Mucosa of descending colon (tissue), 3 donors: ENCODE data around the gene RPS6KC1. TPM values are rescaled to one million over a fixed set of nuclear protein-coding genes. Genes with fewer than 3 reads are reported as not detected.

Experiments
- ATAC-seq: fragments of 200-7000 bp; cut with Tn5 transposase; one replicate; pipeline ENCODE4 v1.9.1; 2020; ENCODE audit warnings: mild to moderate bottlenecking, moderate library complexity
- DNase-seq, 3 donors: peaks; one replicate each; pipeline ENCODE4 v3.0.0-alpha.2; 2020
- H3K36me3 ChIP-seq: fragments of 200-600 bp; one replicate; pipeline ENCODE4 v1.8.0; 2021; ENCODE audit warnings: low read depth, mild to moderate bottlenecking
- H3K4me1 ChIP-seq: fragments of 200-600 bp; one replicate; pipeline ENCODE4 v1.8.0; 2021; ENCODE audit warnings: low read depth, mild to moderate bottlenecking
- H3K4me3 ChIP-seq: fragments of 200-600 bp; one replicate; pipeline ENCODE4 v1.8.0; 2021; ENCODE audit warnings: mild to moderate bottlenecking
- H3K9me3 ChIP-seq: fragments of 200-600 bp; one replicate; pipeline ENCODE4 v1.8.0; 2021; ENCODE audit warnings: mild to moderate bottlenecking
- intact Hi-C, 2 donors: fragments of 100-400 bp; cut with DNase I in 1 of 2; cut with micrococcal nuclease in 1 of 2; formaldehyde crosslinking; loops; one replicate each; pipeline versions ENCODE4 v1.11.0 to v1.11.1; 2022; cut with DNase I, micrococcal nuclease
- total RNA-seq, 3 donors: library from RNA; stranded (reverse); fragmentation: NEBNext Ultra II Directional in 2 of 3; extraction: Animal tissue kit (Norgen Biotek cat#: 25700) in 2 of 3; gene quantifications; one replicate each; pipeline versions ENCODE4 v1.2.1 to v1.2.4, GENCODE V29; 2021 to 2023
- TF ChIP-seq, protein P1 (sequence below): fragments of 200-600 bp; IDR thresholded peaks from one replicate; pipeline ENCODE4 v1.8.0; 2022; ENCODE audit warnings: antibody characterized with exemption, mild to moderate bottlenecking
- donor health status: DM: no; HTN: no; CAD: no; lungs with moderate emphysema.
- donor health status: DM: no; HTN: no; CAD: no.
- donor health status: DM: no; HTN: yes; CAD: no.

Gene RPS6KC1
- total RNA-seq, 3 donors from 2014 or later, result 9.0 to 23.4 (median 9.2) TPM

DNA sequence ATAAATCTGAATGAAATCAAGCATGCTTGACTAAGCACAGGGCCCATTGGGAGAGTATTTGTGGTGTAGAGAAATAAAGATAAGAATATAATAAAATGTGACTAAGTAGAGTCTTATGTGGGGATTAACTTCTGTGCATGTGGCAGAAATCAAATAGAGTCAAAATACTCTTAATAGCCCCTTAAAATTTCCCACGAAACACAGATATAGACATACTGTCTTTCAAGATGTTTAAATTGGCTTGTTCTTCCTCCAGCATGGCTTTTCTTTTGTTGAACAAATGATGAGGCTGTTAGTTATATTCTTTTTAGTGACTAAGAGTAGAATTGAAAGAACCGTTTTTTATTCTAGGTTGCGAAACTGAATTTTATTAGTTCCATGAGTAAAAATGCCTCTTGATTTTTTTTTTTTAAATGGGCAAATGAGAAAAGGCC, 112.3 kb downstream of the RPS6KC1 start:
- no peaks in the 10 kb centered on the region for H3K36me3 ChIP-seq
- ATAC-seq (no peak), DNase-seq (no peak)
- H3K9me3 ChIP-seq, result no peaks in the 10 kb centered on the region
- H3K4me3 ChIP-seq, result no peak overlapping the region
- intact Hi-C loops, result no loop called here
- TF ChIP-seq, protein P1, sequence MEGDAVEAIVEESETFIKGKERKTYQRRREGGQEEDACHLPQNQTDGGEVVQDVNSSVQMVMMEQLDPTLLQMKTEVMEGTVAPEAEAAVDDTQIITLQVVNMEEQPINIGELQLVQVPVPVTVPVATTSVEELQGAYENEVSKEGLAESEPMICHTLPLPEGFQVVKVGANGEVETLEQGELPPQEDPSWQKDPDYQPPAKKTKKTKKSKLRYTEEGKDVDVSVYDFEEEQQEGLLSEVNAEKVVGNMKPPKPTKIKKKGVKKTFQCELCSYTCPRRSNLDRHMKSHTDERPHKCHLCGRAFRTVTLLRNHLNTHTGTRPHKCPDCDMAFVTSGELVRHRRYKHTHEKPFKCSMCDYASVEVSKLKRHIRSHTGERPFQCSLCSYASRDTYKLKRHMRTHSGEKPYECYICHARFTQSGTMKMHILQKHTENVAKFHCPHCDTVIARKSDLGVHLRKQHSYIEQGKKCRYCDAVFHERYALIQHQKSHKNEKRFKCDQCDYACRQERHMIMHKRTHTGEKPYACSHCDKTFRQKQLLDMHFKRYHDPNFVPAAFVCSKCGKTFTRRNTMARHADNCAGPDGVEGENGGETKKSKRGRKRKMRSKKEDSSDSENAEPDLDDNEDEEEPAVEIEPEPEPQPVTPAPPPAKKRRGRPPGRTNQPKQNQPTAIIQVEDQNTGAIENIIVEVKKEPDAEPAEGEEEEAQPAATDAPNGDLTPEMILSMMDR, result no peak
- no peaks in the 10 kb centered on the region for H3K4me1 ChIP-seq

DNA sequence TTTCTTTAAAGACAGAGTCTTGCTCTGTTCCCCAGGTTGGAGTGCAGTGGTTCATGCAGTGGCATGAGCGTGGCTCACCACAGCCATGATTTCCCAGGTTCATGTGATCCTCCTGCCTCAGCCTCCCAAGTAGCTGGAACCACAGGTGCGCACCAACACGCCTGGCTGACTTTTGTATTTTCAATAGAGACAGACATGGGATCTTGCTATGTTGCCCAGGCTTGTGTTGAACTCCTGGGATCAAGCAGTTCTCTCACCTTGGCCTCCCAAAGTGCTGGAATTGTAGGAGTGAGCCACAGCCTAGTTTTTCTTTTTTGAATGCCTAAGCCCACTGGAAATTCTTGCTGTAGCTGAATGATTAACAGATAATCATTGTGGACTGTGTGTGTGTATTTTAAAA, 113.5 kb downstream of the RPS6KC1 start:
- H3K9me3 ChIP-seq, result no peaks in the 10 kb centered on the region
- DNase-seq (no peak), ATAC-seq (no peak)
- TF ChIP-seq, protein P1, result no peak
- no peaks in the 10 kb centered on the region for H3K4me1 ChIP-seq
- no peak overlapping the region for H3K4me3 ChIP-seq
- intact Hi-C loops, result no loop called here
- H3K36me3 ChIP-seq, result no peaks in the 10 kb centered on the region

DNA sequence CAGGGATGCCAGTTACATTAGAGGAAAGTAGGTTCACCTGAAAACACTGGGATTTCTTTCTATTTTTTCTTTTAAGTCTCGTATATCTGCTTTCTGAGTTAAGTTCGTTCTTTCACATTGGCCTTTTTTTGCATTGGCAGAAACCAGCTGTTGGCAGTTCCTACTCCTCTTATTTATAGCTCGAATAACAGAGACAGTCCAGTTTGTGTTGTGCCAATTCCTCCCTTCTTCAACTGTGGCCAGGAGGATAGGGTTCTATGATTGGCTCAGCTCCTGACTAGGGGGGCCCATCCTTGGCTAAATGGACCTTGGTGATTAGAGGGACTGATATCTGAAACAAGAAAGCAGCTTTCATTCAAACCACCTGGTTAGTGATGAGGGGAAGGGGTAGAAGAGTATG, 115.8 kb downstream of the RPS6KC1 start:
- intact Hi-C loops, result no loop called here
- Histone ChIP-seq H3K4me3 (no peak overlapping the region), H3K9me3 (no peaks in the 10 kb centered on the region), H3K36me3 (no peaks in the 10 kb centered on the region), H3K4me1 (no peaks in the 10 kb centered on the region)
- DNase-seq (no peak), ATAC-seq (no peak)
- TF ChIP-seq, protein P1, result no peak

DNA sequence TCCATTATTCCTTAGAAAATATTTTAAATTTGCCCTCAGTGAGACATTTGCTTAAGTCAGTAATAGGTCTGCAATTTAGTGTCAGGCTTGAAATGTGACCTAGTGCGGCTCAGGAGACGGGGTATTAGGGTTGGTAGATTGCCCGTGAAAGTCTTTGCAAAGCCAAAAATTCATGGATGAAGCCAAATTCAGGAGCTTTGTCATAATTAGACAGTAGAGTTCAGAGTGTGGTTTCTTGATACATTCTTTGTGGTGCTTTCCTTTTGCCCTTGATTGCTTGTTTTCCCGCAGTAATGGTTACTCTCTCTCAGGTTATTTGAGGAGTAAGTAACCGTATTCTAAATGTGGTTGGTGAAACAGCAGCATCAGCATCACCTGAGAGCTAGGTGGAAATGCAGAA, 120.7 kb downstream of the RPS6KC1 start:
- H3K36me3 ChIP-seq, result no peaks in the 10 kb centered on the region
- ATAC-seq (no peak), DNase-seq (no peak)
- no peak overlapping the region for H3K4me3 ChIP-seq
- H3K4me1 ChIP-seq, result no peaks in the 10 kb centered on the region
- TF ChIP-seq, protein P1, result no peak
- intact Hi-C loops, result no loop called here
- H3K9me3 ChIP-seq, result no peaks in the 10 kb centered on the region

DNA sequence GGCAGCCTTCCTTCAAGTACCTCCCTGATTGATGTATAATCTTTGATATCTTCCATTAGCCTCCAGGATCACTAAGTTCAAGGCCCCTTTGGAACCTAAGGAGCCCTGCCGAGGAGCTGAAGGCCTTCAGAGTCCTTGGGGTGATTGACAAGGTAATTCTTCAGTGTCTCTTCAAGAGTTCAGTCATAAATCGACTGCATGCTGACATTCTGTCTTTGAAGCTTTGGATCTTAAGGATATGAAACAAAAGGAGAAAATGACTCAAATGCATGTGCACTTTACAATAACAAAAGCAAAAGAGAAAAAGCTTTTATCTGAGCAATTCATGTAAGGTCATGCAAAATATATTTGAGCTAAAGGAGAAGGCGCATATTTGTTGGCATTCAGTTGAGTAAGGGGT, 125.3 kb downstream of the RPS6KC1 start:
- no peak overlapping the region for H3K4me3 ChIP-seq
- H3K4me1 ChIP-seq, result no peaks in the 10 kb centered on the region
- no peaks in the 10 kb centered on the region for H3K9me3 ChIP-seq
- TF ChIP-seq, protein P1, result no peak
- no peak for DNase-seq
- no peak for ATAC-seq
- H3K36me3 ChIP-seq, result no peaks in the 10 kb centered on the region
- intact Hi-C loops, result no loop called here

DNA sequence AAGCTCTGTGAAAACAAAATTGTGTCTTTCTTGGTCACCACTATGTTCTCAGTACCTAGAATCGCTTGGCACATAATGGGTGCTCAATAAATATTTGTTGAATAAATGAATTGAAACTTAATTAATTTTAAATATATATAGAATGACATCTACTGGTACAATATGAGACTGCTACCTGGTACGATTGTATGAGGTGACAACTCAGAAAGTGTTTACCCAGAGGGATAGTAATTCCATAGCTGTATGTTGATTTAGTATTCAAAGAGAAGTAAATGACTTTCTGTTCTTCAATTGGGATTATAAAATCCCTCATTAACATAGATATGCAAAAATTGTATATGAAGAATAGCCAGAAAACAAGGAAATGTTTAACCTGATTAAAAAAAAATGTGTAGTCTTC, 128.7 kb downstream of the RPS6KC1 start:
- Histone ChIP-seq H3K4me3 (no peak overlapping the region), H3K9me3 (no peaks in the 10 kb centered on the region), H3K4me1 (no peaks in the 10 kb centered on the region), H3K36me3 (no peaks in the 10 kb centered on the region)
- no peak for DNase-seq
- intact Hi-C loops, result no loop called here
- ATAC-seq, result no peak
- TF ChIP-seq, protein P1, result no peak
